SIG-M5 treated with dmso at 0.1 percent for 504 hours (cell line): Measurements from ENCODE around the gene CELSR3.

Source experiments
- DNase-seq: peaks from one replicate; lab custom pipeline; 2025; ENCODE audit not compliant: unreplicated experiment; lab: John Stamatoyannopoulos, UW

Gene CELSR3

GRCh38 chr3:48600711-48601621 lies 61.7 kb downstream of the CELSR3 start:
- DNase-seq: no peak

GRCh38 chr3:48599509-48600285 lies 63.0 kb downstream of the CELSR3 start:
- DNase-seq: no peak

- DNase-seq: no peak
These were observed 63.6 kb downstream of the CELSR3 start for GRCh38 chr3:48599077-48599501.

DNA sequence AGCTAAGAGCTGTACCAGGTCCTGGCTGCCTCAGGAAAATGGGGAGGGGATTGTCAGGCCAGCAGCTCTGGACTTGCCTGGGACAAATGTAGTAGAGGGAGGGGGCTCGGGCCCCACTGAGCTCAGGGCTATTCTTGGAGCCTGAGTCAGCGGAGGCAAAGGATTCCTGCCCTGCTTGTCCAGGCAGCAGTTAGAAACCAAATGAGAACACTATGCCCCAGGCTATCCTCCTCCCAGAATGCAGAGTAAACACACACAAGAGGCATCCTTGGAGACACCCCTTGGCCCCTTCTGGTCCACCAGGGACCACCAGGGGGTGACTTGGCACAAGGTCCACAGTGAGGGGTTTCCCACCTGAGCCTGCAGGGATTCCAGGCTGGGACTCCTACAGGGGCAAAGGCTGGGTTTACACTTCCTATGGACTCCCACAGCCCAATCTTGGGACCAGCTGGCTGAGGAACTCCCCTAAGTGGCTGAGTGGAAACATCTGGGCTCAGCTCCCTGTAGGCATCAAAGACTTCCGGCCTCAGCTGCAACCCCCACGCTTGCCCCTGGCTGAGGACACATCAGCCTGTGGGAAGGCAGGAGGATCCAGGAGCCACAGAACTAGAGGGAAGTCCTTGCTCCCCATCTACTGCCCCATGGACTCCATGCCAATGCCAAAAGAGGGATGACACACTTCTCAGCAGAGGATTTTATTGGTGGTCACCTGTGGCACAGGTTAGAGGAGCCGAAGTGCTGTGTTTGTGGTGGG lies 64.2 kb downstream of the CELSR3 start:
- no peak for DNase-seq

DNA sequence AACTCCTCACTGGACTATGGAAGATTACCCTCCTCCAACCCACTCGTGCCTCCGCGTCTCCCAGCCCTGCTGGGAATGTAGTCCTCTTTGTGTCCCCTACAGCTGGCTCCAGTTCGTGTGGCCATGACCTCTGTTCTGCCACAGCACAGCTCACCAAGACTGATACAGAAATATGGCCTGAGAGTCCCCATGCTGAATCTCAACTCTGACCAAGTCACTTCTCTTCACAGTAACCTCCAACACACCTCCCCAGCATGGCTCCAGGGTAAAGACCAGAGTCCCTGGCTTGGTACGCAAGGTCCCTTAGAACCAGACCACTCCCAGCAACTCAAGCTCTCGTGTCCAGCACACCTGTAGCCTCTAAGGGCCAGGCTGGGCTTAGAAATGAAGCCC lies 65.3 kb downstream of the CELSR3 start:
- no peak for DNase-seq

DNA sequence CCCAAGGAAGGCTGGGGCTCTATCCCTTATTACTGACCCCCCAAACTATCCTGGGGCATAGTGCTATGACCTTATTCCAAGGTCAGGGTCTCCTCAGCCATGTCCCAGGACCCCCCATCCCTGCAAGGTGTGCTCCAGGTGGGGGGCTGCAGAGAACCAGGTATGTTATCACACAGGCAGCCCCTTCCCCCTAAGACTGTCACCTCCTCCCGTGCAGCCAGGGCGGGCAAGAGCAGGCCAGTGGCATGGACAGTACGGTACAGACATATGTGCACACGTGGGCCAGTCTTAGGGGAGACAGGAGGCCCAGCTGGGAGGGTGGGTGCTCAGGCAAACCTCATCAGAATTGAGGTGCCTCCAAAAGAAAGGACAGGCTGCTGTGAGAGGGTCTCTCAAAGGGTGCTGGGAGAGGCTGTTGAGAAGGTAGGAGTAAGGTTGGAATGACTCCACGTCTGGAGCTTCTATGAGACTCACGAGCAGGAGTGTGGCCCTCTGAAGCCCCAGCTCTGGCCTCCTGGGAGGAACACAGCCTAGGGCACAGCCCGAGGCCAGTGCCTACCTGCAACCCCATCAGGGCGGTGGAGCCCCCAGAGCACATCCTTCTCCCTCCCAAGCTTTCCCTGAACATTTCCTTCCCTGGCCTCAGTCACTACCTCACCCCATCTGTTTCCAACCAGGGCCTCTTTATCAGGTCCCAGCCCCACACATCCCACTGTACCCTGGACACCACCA lies 65.8 kb downstream of the CELSR3 start:
- no peak for DNase-seq

DNA sequence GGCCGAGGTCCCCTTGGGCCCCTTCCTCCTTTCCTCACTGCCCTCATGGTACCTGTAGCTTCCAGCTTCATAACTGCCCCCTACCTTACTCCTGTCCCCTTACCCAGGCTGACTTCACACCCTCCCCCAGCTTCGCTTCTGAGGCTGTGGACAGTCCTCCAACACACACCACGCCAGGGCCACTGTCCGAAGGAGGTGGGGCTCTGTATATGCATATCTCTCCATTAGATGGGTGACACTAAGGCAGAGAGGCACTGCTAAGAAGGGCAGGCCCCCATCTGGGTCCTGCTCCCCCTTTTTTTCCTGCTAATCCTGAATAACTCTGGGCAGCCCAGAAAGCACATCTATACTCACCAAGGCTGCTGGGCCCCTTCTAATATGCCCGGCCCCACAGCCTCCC lies 66.5 kb downstream of the CELSR3 start:
- DNase-seq: no peak

- DNase-seq: no peak
These were observed 67.1 kb downstream of the CELSR3 start for GRCh38 chr3:48595526-48596121.

DNA sequence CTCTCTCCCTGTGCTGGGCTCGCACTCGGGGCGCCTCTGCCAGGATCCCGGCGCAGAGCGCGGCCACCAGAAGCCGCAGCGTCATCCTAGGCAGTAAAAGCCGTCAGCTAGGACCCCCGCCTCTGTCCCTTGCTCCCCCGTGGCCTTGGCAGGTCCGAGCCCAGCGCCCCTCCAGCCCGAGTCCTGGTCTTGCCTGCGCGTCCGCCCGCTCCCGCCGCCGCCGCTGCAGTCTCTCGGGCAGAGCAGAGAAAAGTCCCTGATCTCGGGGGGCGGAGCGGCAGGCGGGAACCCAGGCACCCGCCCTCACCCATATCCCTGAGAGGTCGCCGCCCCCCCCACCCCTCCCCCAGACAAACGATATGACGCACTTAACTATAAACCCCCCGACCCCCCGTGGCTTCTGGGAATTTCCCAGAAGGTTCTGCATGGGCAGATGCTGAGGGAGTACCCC lies 67.6 kb downstream of the CELSR3 start, which contains the start of gene COL7A1:
COL7A1 (minus strand) TSS at position 255 of the 451 bp plus-strand sequence; CDS start at position 85, 170 bp downstream.
- no peak for DNase-seq

DNA sequence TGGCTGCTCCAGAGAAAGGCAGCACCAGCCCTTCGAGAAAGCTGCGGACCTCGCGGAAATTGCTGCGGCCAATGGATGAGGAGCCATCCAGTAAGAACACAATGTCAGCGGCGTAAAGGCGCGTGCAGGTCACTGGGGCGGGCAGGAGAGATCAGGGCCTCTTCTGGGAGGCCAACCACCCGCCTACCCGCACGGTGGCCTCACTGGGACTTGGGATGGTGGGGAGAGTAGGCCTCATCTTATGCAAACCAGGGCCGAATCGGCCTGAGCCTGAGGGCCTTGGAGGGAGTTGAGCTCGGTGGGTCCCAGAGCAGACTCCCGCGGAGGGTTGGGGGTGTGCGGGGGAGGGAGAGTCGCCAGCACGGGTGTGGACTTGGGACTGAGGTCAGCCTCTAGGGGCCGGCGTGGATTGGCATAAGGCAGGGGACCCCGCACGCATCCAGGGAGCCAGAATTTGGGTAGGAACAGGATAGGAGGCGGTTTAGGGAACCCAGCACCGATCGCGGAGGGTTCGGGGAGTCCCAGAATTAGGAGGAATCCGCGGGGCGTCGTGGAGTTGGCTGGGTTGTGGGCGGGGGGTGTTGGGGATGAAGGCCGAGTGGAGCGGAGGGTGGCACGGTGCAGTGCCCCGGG lies 68.2 kb downstream of the CELSR3 start:
- no peak for DNase-seq

GRCh38 chr3:48593337-48593736 lies 69.3 kb downstream of the CELSR3 start:
- no peak for DNase-seq

DNA sequence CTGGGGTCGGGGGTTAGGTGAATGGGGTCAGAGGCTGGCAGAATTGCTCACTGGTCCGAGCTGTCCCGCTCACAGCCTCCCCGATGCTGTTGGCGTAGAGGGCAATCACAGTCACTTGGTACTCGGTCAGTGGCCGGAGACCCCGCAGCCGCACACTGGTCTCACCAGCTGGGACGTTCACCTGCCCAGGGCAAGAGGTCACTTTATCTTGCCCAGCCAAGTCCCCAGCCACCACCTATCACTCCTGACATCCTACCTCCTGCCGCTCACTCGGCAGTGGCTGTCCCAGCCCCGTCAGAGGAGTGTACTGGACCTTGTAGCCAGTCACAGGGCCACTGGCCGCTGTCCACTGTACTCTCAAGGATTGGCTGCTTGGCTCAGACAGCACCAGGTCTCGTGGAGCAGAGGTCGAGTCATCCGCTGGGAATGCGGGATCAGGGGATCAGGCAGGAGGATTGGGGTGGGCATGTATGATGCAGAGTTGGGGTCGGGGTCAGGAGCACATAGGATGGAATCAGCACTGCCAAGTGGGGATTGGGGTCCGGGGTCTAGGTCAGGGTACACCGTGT lies 70.1 kb downstream of the CELSR3 start:
- DNase-seq: no peak

DNA sequence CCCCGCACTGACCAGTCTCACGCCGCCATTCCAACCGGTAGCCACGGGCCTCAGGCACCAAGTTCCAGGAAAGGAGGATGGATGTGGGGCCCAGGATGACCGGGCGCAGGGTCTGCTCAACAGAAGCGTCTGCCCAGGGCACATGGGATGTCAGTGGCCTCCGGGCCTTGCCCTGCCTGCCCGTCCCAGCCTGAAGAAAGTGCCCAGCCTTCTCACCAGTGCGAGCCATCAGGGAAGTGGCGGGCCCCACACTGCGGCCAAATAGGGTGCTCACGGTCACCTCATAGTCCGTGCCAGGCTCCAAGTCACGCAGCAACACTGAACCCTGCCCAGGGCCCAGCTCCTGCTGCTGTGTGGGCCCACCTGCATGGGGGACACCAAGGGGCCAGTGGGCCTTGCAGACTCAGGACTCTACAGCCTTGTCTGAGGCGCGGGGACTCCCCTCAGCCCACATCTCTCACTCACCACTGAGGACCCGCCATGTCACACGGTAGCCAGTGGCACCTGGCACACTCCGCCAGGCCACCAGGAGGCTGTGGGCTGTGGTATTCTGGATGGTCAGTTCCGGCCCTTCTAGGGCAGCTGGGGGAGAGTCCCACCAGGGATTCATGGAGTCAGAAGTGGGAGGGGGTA lies 70.7 kb downstream of the CELSR3 start:
- DNase-seq: no peak

DNA sequence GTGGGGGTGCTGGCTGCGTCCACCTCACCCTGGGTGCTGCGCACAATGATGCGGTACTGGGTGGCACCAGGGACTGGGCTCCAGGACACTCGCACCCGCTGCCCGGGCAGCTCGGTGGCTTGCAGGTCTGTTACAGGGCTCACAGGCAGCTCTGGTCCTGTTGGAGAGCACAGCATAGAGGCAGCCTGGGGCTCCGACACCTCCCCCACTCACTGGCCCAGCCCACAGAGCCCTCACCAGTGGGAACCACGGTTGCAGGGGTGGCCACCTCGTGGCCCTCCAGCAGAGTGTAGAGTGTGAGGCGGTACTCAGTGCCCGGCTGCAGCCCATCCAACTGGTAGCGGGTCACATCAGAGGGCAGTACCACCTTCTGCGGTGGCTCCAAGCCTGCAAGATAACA lies 71.2 kb downstream of the CELSR3 start:
- no peak for DNase-seq

DNA sequence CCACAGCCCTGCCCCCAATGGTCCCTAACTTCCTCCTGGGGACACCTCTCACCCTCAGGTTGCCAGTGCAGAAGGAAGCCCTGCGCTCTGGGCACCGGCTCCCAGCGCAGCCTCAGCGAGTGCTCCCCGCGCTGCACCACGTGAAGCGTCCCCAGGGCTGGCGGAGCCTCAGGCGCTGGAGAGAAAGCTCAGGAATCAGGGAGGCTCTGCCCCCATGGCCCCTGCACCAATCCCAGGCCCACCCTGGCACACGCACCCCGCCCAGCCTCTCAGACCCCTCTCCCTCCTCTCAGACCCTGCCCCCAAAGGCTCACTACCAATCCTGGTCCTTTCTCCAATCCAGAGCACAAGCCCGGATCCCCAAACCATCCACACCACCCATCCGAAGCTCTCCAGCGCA lies 74.5 kb downstream of the CELSR3 start:
- no peak for DNase-seq

- no peak for DNase-seq
These were observed 75.0 kb downstream of the CELSR3 start for GRCh38 chr3:48587686-48588085.
